ENCODE data around the gene MEX3D.
"Not testable (repeated sequence)": the region's sequence is repeated elsewhere in the genome, so short reads cannot be mapped to it uniquely, and the experiment has no call there.

Gene MEX3D

DNA sequence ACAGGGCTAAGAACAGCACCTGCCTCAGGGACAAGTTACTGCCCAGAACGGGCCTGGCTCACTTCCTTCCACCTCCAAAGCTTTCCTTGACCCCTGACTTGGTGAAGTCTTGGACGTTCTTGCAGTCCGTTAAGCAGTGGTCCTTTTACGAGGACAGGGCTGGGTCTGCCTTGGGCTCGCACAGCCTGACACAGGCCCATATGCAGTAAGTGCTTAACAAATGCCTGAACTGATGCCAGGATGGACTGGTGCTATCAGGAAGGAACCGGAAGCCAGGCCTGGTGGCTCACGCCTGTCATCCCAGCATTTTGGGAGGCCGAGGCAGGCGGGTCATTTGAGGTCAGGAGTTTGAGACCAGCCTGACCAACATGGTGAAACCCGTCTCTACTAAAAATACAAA lies 46.1 kb downstream of the MEX3D start:
- no peak for DNase-seq (ENCODE audit: low read depth in 1 of 2, low spot score in 1 of 2)
- TF ChIP-seq, protein P1, sequence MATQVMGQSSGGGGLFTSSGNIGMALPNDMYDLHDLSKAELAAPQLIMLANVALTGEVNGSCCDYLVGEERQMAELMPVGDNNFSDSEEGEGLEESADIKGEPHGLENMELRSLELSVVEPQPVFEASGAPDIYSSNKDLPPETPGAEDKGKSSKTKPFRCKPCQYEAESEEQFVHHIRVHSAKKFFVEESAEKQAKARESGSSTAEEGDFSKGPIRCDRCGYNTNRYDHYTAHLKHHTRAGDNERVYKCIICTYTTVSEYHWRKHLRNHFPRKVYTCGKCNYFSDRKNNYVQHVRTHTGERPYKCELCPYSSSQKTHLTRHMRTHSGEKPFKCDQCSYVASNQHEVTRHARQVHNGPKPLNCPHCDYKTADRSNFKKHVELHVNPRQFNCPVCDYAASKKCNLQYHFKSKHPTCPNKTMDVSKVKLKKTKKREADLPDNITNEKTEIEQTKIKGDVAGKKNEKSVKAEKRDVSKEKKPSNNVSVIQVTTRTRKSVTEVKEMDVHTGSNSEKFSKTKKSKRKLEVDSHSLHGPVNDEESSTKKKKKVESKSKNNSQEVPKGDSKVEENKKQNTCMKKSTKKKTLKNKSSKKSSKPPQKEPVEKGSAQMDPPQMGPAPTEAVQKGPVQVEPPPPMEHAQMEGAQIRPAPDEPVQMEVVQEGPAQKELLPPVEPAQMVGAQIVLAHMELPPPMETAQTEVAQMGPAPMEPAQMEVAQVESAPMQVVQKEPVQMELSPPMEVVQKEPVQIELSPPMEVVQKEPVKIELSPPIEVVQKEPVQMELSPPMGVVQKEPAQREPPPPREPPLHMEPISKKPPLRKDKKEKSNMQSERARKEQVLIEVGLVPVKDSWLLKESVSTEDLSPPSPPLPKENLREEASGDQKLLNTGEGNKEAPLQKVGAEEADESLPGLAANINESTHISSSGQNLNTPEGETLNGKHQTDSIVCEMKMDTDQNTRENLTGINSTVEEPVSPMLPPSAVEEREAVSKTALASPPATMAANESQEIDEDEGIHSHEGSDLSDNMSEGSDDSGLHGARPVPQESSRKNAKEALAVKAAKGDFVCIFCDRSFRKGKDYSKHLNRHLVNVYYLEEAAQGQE (IDR thresholded peaks at IDR 0.05; ENCODE audit: insufficient replicate concordance, low read depth): no peak
- TF ChIP-seq GABPA (IDR thresholded peaks at IDR 0.05; ENCODE audit: low read depth): no peak
- TF ChIP-seq, protein P2, sequence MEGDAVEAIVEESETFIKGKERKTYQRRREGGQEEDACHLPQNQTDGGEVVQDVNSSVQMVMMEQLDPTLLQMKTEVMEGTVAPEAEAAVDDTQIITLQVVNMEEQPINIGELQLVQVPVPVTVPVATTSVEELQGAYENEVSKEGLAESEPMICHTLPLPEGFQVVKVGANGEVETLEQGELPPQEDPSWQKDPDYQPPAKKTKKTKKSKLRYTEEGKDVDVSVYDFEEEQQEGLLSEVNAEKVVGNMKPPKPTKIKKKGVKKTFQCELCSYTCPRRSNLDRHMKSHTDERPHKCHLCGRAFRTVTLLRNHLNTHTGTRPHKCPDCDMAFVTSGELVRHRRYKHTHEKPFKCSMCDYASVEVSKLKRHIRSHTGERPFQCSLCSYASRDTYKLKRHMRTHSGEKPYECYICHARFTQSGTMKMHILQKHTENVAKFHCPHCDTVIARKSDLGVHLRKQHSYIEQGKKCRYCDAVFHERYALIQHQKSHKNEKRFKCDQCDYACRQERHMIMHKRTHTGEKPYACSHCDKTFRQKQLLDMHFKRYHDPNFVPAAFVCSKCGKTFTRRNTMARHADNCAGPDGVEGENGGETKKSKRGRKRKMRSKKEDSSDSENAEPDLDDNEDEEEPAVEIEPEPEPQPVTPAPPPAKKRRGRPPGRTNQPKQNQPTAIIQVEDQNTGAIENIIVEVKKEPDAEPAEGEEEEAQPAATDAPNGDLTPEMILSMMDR (IDR thresholded peaks at IDR 0.05; ENCODE audit: insufficient read depth, low read length): no peak
- TF ChIP-seq POLR2AphosphoS5 (IDR thresholded peaks at IDR 0.05; ENCODE audit: low read depth): no peak
- TF ChIP-seq SPI1 (IDR thresholded peaks at IDR 0.05; ENCODE audit: borderline replicate concordance, low read depth): no peak

DNA sequence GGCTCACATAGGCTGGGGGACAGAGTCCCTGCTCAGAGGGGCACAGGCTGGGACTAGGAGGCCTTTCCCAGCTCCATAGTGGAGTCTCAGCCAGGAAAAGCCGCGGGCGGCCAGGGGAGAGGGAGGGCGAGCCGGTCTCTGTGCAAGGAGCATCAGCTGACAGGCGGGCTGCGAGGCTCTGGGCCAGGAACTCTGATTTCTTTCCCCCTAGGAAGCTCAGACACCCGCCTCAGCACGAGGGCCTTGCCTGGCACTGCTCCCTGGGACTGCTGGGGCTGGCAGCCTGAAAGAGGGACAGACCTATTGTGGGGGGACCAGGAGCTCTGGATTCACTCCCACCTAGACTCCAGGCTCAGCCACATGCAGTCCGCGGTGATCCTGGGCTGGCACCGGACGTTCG lies 46.5 kb downstream of the MEX3D start:
- H3K27me3 ChIP-seq (ENCODE audit: insufficient read depth, poor library complexity, severe bottlenecking): peaks cover 22% of the 10 kb centered on the region
- H3K27ac ChIP-seq (replicated peaks): no peak overlapping the region
- no peak for TF ChIP-seq SPI1 (IDR thresholded peaks at IDR 0.05; ENCODE audit: borderline replicate concordance, low read depth)
- TF ChIP-seq POLR2AphosphoS5 (IDR thresholded peaks at IDR 0.05; ENCODE audit: low read depth): no peak
- TF ChIP-seq, protein P1 (IDR thresholded peaks at IDR 0.05; ENCODE audit: insufficient replicate concordance, low read depth): no peak
- TF ChIP-seq, protein P2 (IDR thresholded peaks at IDR 0.05; ENCODE audit: insufficient read depth, low read length): no peak
- TF ChIP-seq GABPA (IDR thresholded peaks at IDR 0.05; ENCODE audit: low read depth): no peak
- DNase-seq (ENCODE audit: low read depth in 1 of 2, low spot score in 1 of 2): no peak
- H3K4me3 ChIP-seq (replicated peaks; ENCODE audit: insufficient read depth, low read length): no peak overlapping the region

More for the DNA sequence above, 46.1 kb downstream of the MEX3D start:
- peaks cover 22% of the 10 kb centered on the region for H3K27me3 ChIP-seq (ENCODE audit: insufficient read depth, poor library complexity, severe bottlenecking)
- no peak overlapping the region for H3K27ac ChIP-seq (replicated peaks)
- no peak overlapping the region for H3K4me3 ChIP-seq (replicated peaks; ENCODE audit: insufficient read depth, low read length)

DNA sequence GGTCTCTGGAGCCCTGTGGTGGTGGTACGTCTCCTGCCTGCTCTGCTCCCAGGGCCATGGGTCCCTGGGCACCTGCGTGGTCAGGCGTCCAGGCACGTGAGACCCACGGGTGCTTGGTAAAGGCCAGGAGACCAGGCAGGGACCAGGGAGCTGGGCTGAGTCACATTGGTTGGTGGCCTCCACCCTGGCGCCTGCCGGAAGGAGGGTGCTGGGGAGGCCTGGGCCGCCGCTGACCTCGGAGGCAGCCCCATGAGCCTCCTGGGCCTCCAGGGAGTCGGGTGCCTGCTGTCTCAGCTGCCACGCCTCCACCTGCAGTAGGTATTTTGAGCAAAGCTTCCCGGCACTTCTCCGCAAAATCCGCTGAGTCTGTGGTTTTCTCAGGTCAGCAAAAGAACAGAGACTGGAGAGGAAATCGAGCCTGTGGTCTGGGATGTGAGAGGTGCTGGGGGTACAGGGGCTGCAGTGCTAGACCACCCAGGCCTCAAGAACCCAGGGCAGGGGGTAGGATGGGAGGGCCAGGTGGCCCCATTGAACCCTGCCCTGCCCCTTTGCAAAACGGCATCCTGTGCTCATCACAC lies 47.8 kb downstream of the MEX3D start:
- Histone ChIP-seq H3K27ac (replicated peaks) (no peak overlapping the region), H3K27me3 (ENCODE audit: insufficient read depth, poor library complexity, severe bottlenecking) (peaks cover 22% of the 10 kb centered on the region), H3K4me3 (replicated peaks; ENCODE audit: insufficient read depth, low read length) (no peak overlapping the region)
- no peak for TF ChIP-seq SPI1 (IDR thresholded peaks at IDR 0.05; ENCODE audit: borderline replicate concordance, low read depth)
- TF ChIP-seq, protein P1 (IDR thresholded peaks at IDR 0.05; ENCODE audit: insufficient replicate concordance, low read depth): no peak
- TF ChIP-seq, protein P2 (IDR thresholded peaks at IDR 0.05; ENCODE audit: insufficient read depth, low read length): no peak
- TF ChIP-seq GABPA (IDR thresholded peaks at IDR 0.05; ENCODE audit: low read depth): no peak
- no peak for DNase-seq (ENCODE audit: low read depth in 1 of 2, low spot score in 1 of 2)

DNA sequence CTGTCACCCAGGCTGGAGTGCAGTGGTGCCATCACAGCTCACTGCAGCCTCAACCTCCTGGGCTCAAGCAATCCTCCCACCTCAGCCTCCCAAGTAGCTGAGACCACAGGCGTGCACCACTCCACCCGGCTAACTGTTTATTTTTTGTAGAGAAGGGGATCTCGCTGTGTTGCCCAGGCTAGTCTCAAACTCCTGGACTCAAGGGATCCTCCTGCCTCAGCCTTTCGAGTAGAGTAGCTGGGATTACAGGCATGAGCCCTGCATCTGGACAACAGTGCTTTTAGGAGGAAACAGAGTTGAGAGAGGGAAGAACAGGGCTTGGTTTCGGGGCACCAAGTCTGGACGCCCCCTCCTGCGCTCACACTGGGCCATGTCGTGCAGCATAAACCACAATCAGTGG lies 48.3 kb downstream of the MEX3D start:
- H3K4me3 ChIP-seq (replicated peaks; ENCODE audit: insufficient read depth, low read length); DNase-seq (ENCODE audit: low read depth in 1 of 2, low spot score in 1 of 2); H3K27ac ChIP-seq (replicated peaks): not testable (repeated sequence)
- peaks cover 18% of the 10 kb centered on the region for H3K27me3 ChIP-seq (ENCODE audit: insufficient read depth, poor library complexity, severe bottlenecking)
